GM12878 (cell line): ENCODE results near the gene ALDH1A3. TPM values are rescaled to one million over a fixed set of nuclear protein-coding genes. Genes with fewer than 3 reads are reported as not detected.

Experiments used
- ATAC-seq: fragments of 200-7000 bp; cut with Tn5 transposase; 3 replicates; pipeline ENCODE4 v1.9.1; 2020; ENCODE audit warnings: mild to moderate bottlenecking, moderate library complexity
- BruUV-seq: library from RNA; stranded (reverse); fragments of 400-500 nt; replicated peaks from 2 replicates; lab custom pipeline; 2021; lab: Mats Ljungman, UMichigan
- CTCF ChIA-PET: fragments of 300-600 bp; sonication (Branson Sonifier 250); formaldehyde crosslinking; extraction: SDS; loops from one replicate; lab custom pipeline; 2021; ENCODE audit warnings: inconsistent platforms; lab: Yijun Ruan, JAX
- POLR2A ChIA-PET: fragments of 350-600 bp; formaldehyde crosslinking; extraction: SDS; loops from one replicate; lab custom pipeline; 2021; ENCODE audit warnings: inconsistent platforms; lab: Charles Lee
- RAD21 ChIA-PET: fragments of 300-600 bp; sonication (Branson Sonifier 250); formaldehyde crosslinking; loops from one replicate; lab custom pipeline; 2023; ENCODE audit warnings: antibody characterized with exemption; ENCODE audit not compliant: unreplicated experiment; lab: Charles Lee
- SMC1A ChIA-PET: fragments of 300-600 bp; sonication (Branson Sonifier 250); formaldehyde crosslinking; loops from one replicate; lab custom pipeline; 2023; ENCODE audit not compliant: unreplicated experiment, uncharacterized antibody; lab: Charles Lee
- DNase-seq: peaks from one replicate; pipeline ENCODE4 v3.0.0-alpha.2; 2011; ENCODE audit warnings: low read depth, low spot score
- FAIRE-seq: peaks from 3 replicates; lab custom pipeline; 2011; peaks lifted over from hg19 to GRCh38; lab: Jason Lieb, UNC
- H2AFZ ChIP-seq: 2 replicates; pipeline ENCODE4 v1.6.0; 2011; ENCODE audit warnings: low read depth, low read length, control low read depth; ENCODE audit not compliant: control insufficient read depth
- H3K27ac ChIP-seq: 2 replicates; pipeline ENCODE4 v1.5.1; 2011; ENCODE audit warnings: control low read depth; ENCODE audit not compliant: control insufficient read depth, insufficient read depth
- H3K27me3 ChIP-seq, 2 experiments: replicated peaks in 1 of 2; 2 replicates each; pipeline versions ENCODE4 v1.6.0 to v1.6.1; 2011; ENCODE audit warnings: low read length in 1 of 2; ENCODE audit not compliant: control insufficient read depth in 2 of 2, insufficient read depth in 2 of 2
- H3K36me3 ChIP-seq, 2 experiments: 2 replicates each; pipeline ENCODE4 v1.5.1; 2011; ENCODE audit warnings: low read length in 1 of 2; ENCODE audit not compliant: control insufficient read depth in 2 of 2, insufficient read depth in 2 of 2
- H3K4me1 ChIP-seq: 2 replicates; pipeline ENCODE4 v1.6.1; 2011; ENCODE audit warnings: mild to moderate bottlenecking, low read length, moderate library complexity, mixed read lengths; ENCODE audit not compliant: control insufficient read depth, insufficient read depth
- H3K4me2 ChIP-seq: 2 replicates; pipeline ENCODE4 v1.6.0; 2011; ENCODE audit warnings: control low read depth; ENCODE audit not compliant: control insufficient read depth, insufficient read depth
- H3K4me3 ChIP-seq: fragments of 200-600 bp; sonication (generic); 2 replicates; pipeline ENCODE4 v1.5.1; 2016
- H3K79me2 ChIP-seq: 2 replicates; pipeline ENCODE4 v1.6.0; 2011; ENCODE audit warnings: low read length; ENCODE audit not compliant: control insufficient read depth, insufficient read depth
- H3K9ac ChIP-seq: 2 replicates; pipeline ENCODE4 v1.8.0; 2011; ENCODE audit warnings: low read length, control low read depth, mixed read lengths; ENCODE audit not compliant: control insufficient read depth, insufficient read depth
- H3K9me3 ChIP-seq: replicated peaks from 3 replicates; pipeline ENCODE4 v1.5.1; 2011; ENCODE audit warnings: mild to moderate bottlenecking, low read length; ENCODE audit not compliant: control insufficient read depth, insufficient read depth
- H4K20me1 ChIP-seq: 2 replicates; pipeline ENCODE4 v1.6.0; 2011; ENCODE audit not compliant: control insufficient read depth, insufficient read depth
- CHD1 ChIP-seq: IDR thresholded peaks from 2 replicates; pipeline ENCODE4 v1.6.1; 2012; ENCODE audit warnings: low read depth, low read length, improper control_type of control experiment
- E2F8 ChIP-seq: fragments of 450-650 bp; IDR thresholded peaks from 2 replicates; pipeline ENCODE4 v1.6.1; 2018; ENCODE audit warnings: mild to moderate bottlenecking, low read depth, moderate library complexity; ENCODE audit not compliant: partially characterized antibody
- ESRRA ChIP-seq: IDR thresholded peaks from 2 replicates; pipeline ENCODE4 v1.6.1; 2012; ENCODE audit warnings: mild to moderate bottlenecking, low read length, improper control_type of control experiment
- HDAC6 ChIP-seq: fragments of 200-600 bp; sonication (generic); IDR thresholded peaks from one replicate; pipeline ENCODE4 v1.8.0; 2017; ENCODE audit warnings: antibody characterized with exemption; ENCODE audit not compliant: unreplicated experiment
- IRF4 ChIP-seq: IDR thresholded peaks from 2 replicates; pipeline ENCODE4 v1.6.1; 2011; ENCODE audit warnings: low read depth, low read length
- MEF2A ChIP-seq: IDR thresholded peaks from 2 replicates; pipeline ENCODE4 v1.6.1; 2011; ENCODE audit warnings: low read depth, mild to moderate bottlenecking, low read length, moderate library complexity; ENCODE audit not compliant: insufficient read depth
- MYB ChIP-seq: fragments of 150-350 bp; IDR thresholded peaks from 2 replicates; pipeline ENCODE4 v1.6.1; 2014; ENCODE audit warnings: mild to moderate bottlenecking, low read depth, low read length, borderline replicate concordance
- NR2C2 ChIP-seq: IDR thresholded peaks from 2 replicates; pipeline ENCODE4 v1.6.1; 2011; ENCODE audit warnings: borderline replicate concordance, low read depth; ENCODE audit not compliant: control insufficient read depth, insufficient read length
- POLR2AphosphoS5 ChIP-seq: IDR thresholded peaks from 2 replicates; pipeline ENCODE4 v1.6.1; 2011; ENCODE audit warnings: mild to moderate bottlenecking, low read length, inconsistent platforms
- SUPT20H ChIP-seq: IDR thresholded peaks from 2 replicates; pipeline ENCODE4 v1.6.1; 2011; ENCODE audit warnings: low read depth, mild to moderate bottlenecking, low read length, moderate library complexity, borderline replicate concordance; ENCODE audit not compliant: control insufficient read depth
- SUZ12 ChIP-seq: fragments of 200-600 bp; sonication (generic); IDR thresholded peaks from one replicate; pipeline ENCODE4 v1.6.1; 2018; ENCODE audit warnings: antibody characterized with exemption, mild to moderate bottlenecking; ENCODE audit not compliant: unreplicated experiment
- ZNF274 ChIP-seq: IDR thresholded peaks from one replicate; pipeline ENCODE4 v1.8.0; 2011; ENCODE audit not compliant: insufficient read length, insufficient read depth
- WGBS: methylation state at CpG from one replicate; pipeline ENCODE4 v1.1.6; 2016; ENCODE audit warnings: low lambda C conversion rate; ENCODE audit not compliant: insufficient replicate concordance, insufficient coverage; ENCODE audit errors: missing lambda C conversion rate; 5-methylcytosine and 5-hydroxymethylcytosine counted together
- in situ Hi-C: fragments of 300-500 bp; cut with MboI; formaldehyde crosslinking; loops from 9 replicates; pipeline ENCODE4 v1.14.3; 2018; ENCODE audit warnings: mixed read lengths
- intact Hi-C: fragments of 100-400 bp; cut with micrococcal nuclease; formaldehyde crosslinking; loops from one replicate; pipeline ENCODE4 v1.14.2; 2022; ENCODE audit not compliant: unreplicated experiment
- polyA plus RNA-seq, 11 experiments: library from polyadenylated mRNA; depleted of rRNA in 4 of 11; unstranded in 6 of 11; stranded (reverse) in 5 of 11; fragments of >200 nt; fragmentation: Nextera tagmentation in 4 of 11; fragmentation: Illumina TruSeq in 1 of 11; extraction: Ambion mirVana in 4 of 11; extraction: Trizol in 1 of 11; gene quantifications; 1 replicate in 1 of 11; 2 replicates in 10 of 11; pipeline versions ENCODE4 v1.2.1 to v1.2.3, GENCODE V29; 2011 to 2016; ENCODE audit warnings: inconsistent platforms in 2 of 11, missing spikeins in 2 of 11, low read depth in 1 of 11
- total RNA-seq, 4 experiments: library from RNA; depleted of rRNA in 3 of 4; stranded (reverse); fragments of >200 nt in 3 of 4; fragmentation: Illumina TruSeq in 1 of 4; extraction: Trizol in 1 of 4; gene quantifications; 2 replicates each; pipeline versions ENCODE4 v1.2.1 to v1.2.3, GENCODE V29; 2013 to 2021
- TF ChIP-seq, protein P1 (sequence below): fragments of 450-650 bp; IDR thresholded peaks from 2 replicates; pipeline ENCODE4 v1.6.1; 2016; ENCODE audit warnings: mild to moderate bottlenecking
- TF ChIP-seq, protein P2 (sequence below): fragments of 450-650 bp; IDR thresholded peaks from 2 replicates; pipeline ENCODE4 v1.6.1; 2016; ENCODE audit warnings: mild to moderate bottlenecking
- TF ChIP-seq, protein P3 (sequence below): IDR thresholded peaks from 2 replicates; pipeline ENCODE4 v1.6.1; 2011; ENCODE audit warnings: mild to moderate bottlenecking, low read depth, low read length, moderate library complexity; ENCODE audit not compliant: insufficient replicate concordance

The ALDH1A3 gene
- total and polyA plus RNA-seq, 10 of the 15 experiments (the other 5 are each of a cell fraction or from before 2014, with no cell fraction given) = 0.06 to 0.69 (median 0.18) TPM

DNA sequence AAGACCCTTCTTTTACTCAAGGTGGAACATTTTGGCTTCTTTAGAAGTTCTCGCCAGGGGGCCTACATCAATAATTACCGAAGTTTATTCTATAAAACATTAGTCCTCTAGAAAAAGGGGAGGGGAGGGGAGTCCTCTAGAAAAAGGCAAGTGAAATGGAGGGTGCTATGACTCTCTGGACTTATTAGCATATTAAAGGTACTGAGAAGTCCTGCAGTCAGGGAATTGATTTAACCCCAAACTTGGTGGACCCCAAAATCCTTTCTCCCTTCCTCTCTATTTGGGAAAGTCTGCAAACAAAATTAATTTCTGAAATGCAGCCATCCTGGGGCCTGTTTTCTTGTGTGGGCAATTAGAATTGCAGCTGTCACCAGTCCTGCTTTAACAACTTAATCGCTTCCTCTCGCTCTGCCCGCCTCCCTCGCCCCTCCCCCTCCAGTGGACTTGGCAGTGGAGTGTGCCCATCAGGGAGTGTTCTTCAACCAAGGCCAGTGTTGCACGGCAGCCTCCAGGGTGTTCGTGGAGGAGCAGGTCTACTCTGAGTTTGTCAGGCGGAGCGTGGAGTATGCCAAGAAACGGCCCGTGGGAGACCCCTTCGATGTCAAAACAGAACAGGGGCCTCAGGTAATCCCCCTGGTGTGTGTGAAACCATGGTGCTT lies 20.6 kb downstream of the ALDH1A3 start:
- FAIRE-seq (no peak), ATAC-seq (no peak), DNase-seq (no peak)
- BruUV-seq = no TSS peak
- in situ Hi-C loops (no loop called here), intact Hi-C loops (no loop called here)
- ChIA-PET CTCF (interaction anchor here (1.6 kb wide), 1 partner anchor 108 kb away, joined by 3 read pairs; no protein-coding TSS in a partner anchor), SMC1A (interaction anchor here (0.6 kb wide), 2 partner anchors 17 to 69 kb away, joined by 3 read pairs; no protein-coding TSS in a partner anchor), POLR2A (no interaction called here), RAD21 (no interaction called here)
- WGBS = 45% methylated on average over 13 of the region's 13 CpGs
- Histone ChIP-seq H2AFZ (no peak overlapping the region), H3K4me3 (no peak overlapping the region), H3K9me3 (no peaks in the 10 kb centered on the region), H3K4me2 (no peak overlapping the region), H3K4me1 (no peaks in the 10 kb centered on the region), H3K79me2 (no peaks in the 10 kb centered on the region), H4K20me1 (no peaks in the 10 kb centered on the region), H3K27ac (no peak overlapping the region), H3K36me3 (no peaks in the 10 kb centered on the region), H3K9ac (no peak overlapping the region), H3K27me3 (peaks cover 3 to 5% of the 10 kb centered on the region in 2 experiments; a peak in 2 of 4 replicates)
- no peak for TF ChIP-seq POLR2AphosphoS5
- TF ChIP-seq, protein P1, sequence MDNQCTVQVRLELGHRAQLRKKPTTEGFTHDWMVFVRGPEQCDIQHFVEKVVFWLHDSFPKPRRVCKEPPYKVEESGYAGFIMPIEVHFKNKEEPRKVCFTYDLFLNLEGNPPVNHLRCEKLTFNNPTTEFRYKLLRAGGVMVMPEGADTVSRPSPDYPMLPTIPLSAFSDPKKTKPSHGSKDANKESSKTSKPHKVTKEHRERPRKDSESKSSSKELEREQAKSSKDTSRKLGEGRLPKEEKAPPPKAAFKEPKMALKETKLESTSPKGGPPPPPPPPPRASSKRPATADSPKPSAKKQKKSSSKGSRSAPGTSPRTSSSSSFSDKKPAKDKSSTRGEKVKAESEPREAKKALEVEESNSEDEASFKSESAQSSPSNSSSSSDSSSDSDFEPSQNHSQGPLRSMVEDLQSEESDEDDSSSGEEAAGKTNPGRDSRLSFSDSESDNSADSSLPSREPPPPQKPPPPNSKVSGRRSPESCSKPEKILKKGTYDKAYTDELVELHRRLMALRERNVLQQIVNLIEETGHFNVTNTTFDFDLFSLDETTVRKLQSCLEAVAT = no peak
- TF ChIP-seq ESRRA = no peak
- TF ChIP-seq IRF4 = no peak
- no peak for TF ChIP-seq HDAC6
- TF ChIP-seq CHD1 = no peak
- TF ChIP-seq MEF2A = no peak
- no peak for TF ChIP-seq E2F8
- no peak for TF ChIP-seq NR2C2
- TF ChIP-seq, protein P2, sequence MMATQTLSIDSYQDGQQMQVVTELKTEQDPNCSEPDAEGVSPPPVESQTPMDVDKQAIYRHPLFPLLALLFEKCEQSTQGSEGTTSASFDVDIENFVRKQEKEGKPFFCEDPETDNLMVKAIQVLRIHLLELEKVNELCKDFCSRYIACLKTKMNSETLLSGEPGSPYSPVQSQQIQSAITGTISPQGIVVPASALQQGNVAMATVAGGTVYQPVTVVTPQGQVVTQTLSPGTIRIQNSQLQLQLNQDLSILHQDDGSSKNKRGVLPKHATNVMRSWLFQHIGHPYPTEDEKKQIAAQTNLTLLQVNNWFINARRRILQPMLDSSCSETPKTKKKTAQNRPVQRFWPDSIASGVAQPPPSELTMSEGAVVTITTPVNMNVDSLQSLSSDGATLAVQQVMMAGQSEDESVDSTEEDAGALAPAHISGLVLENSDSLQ = no peak
- no peak for TF ChIP-seq SUZ12
- TF ChIP-seq, protein P3, sequence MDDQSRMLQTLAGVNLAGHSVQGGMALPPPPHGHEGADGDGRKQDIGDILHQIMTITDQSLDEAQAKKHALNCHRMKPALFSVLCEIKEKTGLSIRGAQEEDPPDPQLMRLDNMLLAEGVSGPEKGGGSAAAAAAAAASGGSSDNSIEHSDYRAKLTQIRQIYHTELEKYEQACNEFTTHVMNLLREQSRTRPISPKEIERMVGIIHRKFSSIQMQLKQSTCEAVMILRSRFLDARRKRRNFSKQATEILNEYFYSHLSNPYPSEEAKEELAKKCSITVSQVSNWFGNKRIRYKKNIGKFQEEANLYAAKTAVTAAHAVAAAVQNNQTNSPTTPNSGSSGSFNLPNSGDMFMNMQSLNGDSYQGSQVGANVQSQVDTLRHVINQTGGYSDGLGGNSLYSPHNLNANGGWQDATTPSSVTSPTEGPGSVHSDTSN = no peak
- TF ChIP-seq MYB = no peak
- TF ChIP-seq ZNF274 = no peak
- TF ChIP-seq SUPT20H = no peak
